B cell (primary cell): Measurements from ENCODE around the gene ADGRB2. TPM values are rescaled to one million over a fixed set of nuclear protein-coding genes. Genes with fewer than 3 reads are reported as not detected.

Source experiments
- ATAC-seq: fragments of 200-7000 bp; cut with Tn5 transposase; one replicate; pipeline ENCODE4 v1.10.0; 2021; ENCODE audit warnings: low read depth, mild to moderate bottlenecking, moderate number of reproducible peaks, moderate library complexity
- CTCF ChIA-PET: fragments of 350-600 bp; sonication (Branson Sonifier 250); formaldehyde crosslinking; loops from one replicate; lab custom pipeline; 2021; ENCODE audit warnings: antibody characterized with exemption, inconsistent platforms; lab: Charles Lee
- POLR2A ChIA-PET: fragments of 350-600 bp; sonication (Branson Sonifier 250); formaldehyde crosslinking; loops from one replicate; lab custom pipeline; 2021; ENCODE audit warnings: antibody characterized with exemption; lab: Charles Lee
- DNase-seq: peaks from one replicate; pipeline ENCODE4 v3.0.0; 2013
- H2AFZ ChIP-seq: 2 replicates; pipeline ENCODE4 v1.6.1; 2012; ENCODE audit warnings: mild to moderate bottlenecking, low read depth, low read length; ENCODE audit not compliant: insufficient read depth, poor library complexity, severe bottlenecking
- H3K27ac ChIP-seq, 2 donors: 1 replicate in 1 of 2; 2 replicates in 1 of 2; pipeline ENCODE4 v1.5.1; 2012 to 2013; ENCODE audit warnings: low read length in 2 of 2, mild to moderate bottlenecking in 2 of 2, moderate library complexity in 1 of 2
- H3K27me3 ChIP-seq, 4 experiments: fragments of 200-600 bp in 1 of 4; sonication (generic) in 1 of 4; replicated peaks in 1 of 4; 1 replicate in 2 of 4; 2 replicates in 2 of 4; pipeline versions ENCODE4 v1.6.1 to v1.7.0; 2013 to 2016; ENCODE audit warnings: low read length in 3 of 4, mild to moderate bottlenecking in 2 of 4, mixed read lengths in 1 of 4, moderate library complexity in 1 of 4; ENCODE audit not compliant: insufficient read depth in 4 of 4, control insufficient read depth in 3 of 4; ENCODE audit errors: control extremely low read depth in 1 of 4
- H3K36me3 ChIP-seq, 2 experiments: replicated peaks in 1 of 2; 1 replicate in 1 of 2; 2 replicates in 1 of 2; pipeline versions ENCODE4 v1.6.1 to v1.7.1; 2013; ENCODE audit warnings: low read length in 1 of 2; ENCODE audit not compliant: insufficient read depth in 2 of 2, control insufficient read depth in 1 of 2; ENCODE audit errors: control extremely low read depth in 1 of 2, extremely low read depth in 1 of 2
- H3K4me1 ChIP-seq, 2 donors: fragments of 200-600 bp in 1 of 2; sonication (generic) in 1 of 2; 1 replicate in 1 of 2; 2 replicates in 1 of 2; pipeline versions ENCODE4 v1.5.1 to v1.6.1; 2013 to 2017; ENCODE audit warnings: low read length in 2 of 2; ENCODE audit not compliant: control insufficient read depth in 2 of 2, insufficient read depth in 2 of 2
- H3K4me2 ChIP-seq: replicated peaks from 2 replicates; pipeline ENCODE3; 2012; ENCODE audit warnings: mild to moderate bottlenecking, low read depth, low read length; ENCODE audit not compliant: poor library complexity, severe bottlenecking
- H3K4me3 ChIP-seq, 5 experiments: fragments of 200-600 bp in 1 of 5; sonication (generic) in 1 of 5; 1 replicate in 3 of 5; 2 replicates in 2 of 5; pipeline versions ENCODE4 v1.5.1 to v1.7.0; 2011 to 2016; ENCODE audit warnings: low read length in 4 of 5, mild to moderate bottlenecking in 4 of 5, low read depth in 2 of 5, control low read depth in 1 of 5, moderate library complexity in 1 of 5; ENCODE audit not compliant: insufficient read depth in 1 of 5; ENCODE audit errors: control extremely low read depth in 1 of 5, extremely low read depth in 1 of 5
- H3K79me2 ChIP-seq: fragments of 200-600 bp; sonication (generic); one replicate; pipeline ENCODE4 v1.6.0; 2016; ENCODE audit warnings: low read length; ENCODE audit not compliant: control insufficient read depth, insufficient read depth
- H3K9ac ChIP-seq: fragments of 200-600 bp; sonication (generic); 2 replicates; pipeline ENCODE4 v1.6.1; 2017; ENCODE audit warnings: mild to moderate bottlenecking, low read length, moderate library complexity
- H3K9me3 ChIP-seq, 3 donors: one replicate each; pipeline versions ENCODE4 v1.6.1 to v1.7.1; 2013; ENCODE audit warnings: low read length in 2 of 3; ENCODE audit not compliant: control insufficient read depth in 2 of 3, insufficient read depth in 1 of 3; ENCODE audit errors: control extremely low read depth in 1 of 3
- H4K20me1 ChIP-seq: 2 replicates; pipeline ENCODE4 v1.6.0; 2012; ENCODE audit warnings: mild to moderate bottlenecking, low read length; ENCODE audit not compliant: insufficient read depth, control insufficient read depth, poor library complexity, severe bottlenecking
- H3K27ac Mint-ChIP-seq: one replicate; pipeline ENCODE4 v1.8.0; 2021; ENCODE audit warnings: mixed read lengths
- H3K27me3 Mint-ChIP-seq: one replicate; pipeline ENCODE4 v1.8.0; 2021; ENCODE audit warnings: mixed read lengths
- H3K4me1 Mint-ChIP-seq: one replicate; pipeline ENCODE4 v1.8.0; 2021; ENCODE audit warnings: mixed read lengths
- H3K4me3 Mint-ChIP-seq: one replicate; pipeline ENCODE4 v1.8.0; 2021; ENCODE audit warnings: mixed read lengths
- H3K9me3 Mint-ChIP-seq: one replicate; pipeline ENCODE4 v1.8.0; 2022; ENCODE audit warnings: mixed read lengths; ENCODE audit not compliant: insufficient read depth
- CTCF ChIP-seq: fragments of 200-600 bp; IDR thresholded peaks from one replicate; pipeline ENCODE4 v1.8.0; 2022; ENCODE audit warnings: antibody characterized with exemption, mild to moderate bottlenecking
- EZH2 ChIP-seq: IDR thresholded peaks from 2 replicates; pipeline ENCODE4 v1.6.1; 2012; ENCODE audit warnings: borderline replicate concordance, low read depth, mild to moderate bottlenecking, moderate library complexity, low read length; ENCODE audit not compliant: insufficient read depth, poor library complexity, severe bottlenecking
- WGBS: methylation state at CpG from one replicate; pipeline ENCODE4 v1.1.5; 2013; ENCODE audit warnings: missing lambda C conversion rate; ENCODE audit not compliant: insufficient coverage; 5-methylcytosine and 5-hydroxymethylcytosine counted together
- intact Hi-C: fragments of 100-400 bp; cut with micrococcal nuclease; formaldehyde crosslinking; loops from one replicate; pipeline ENCODE4 v1.10.0; 2022
- polyA plus RNA-seq: library from polyadenylated mRNA; depleted of rRNA; stranded (reverse); fragments of >200 nt; gene quantifications from 2 replicates; pipeline ENCODE4 v1.2.3, GENCODE V29; 2012
- total RNA-seq, 2 donors: library from RNA; stranded (reverse); fragments of 120-200 nt in 1 of 2; gene quantifications; 1 replicate in 1 of 2; 2 replicates in 1 of 2; pipeline versions ENCODE4 v1.2.3 to v1.2.4, GENCODE V29; 2013 to 2022

ADGRB2 gene
- total and polyA plus RNA-seq, 2 donors (not counting 1 experiment from before 2014, with no cell fraction given), result 1.9 to 2.7 TPM

GRCh38 chr1:31798433-31799195 lies 34.5 kb upstream of the ADGRB2 start:
- Histone ChIP-seq H3K9me3 (no peaks in the 10 kb centered on the region), H3K4me2 (no peak overlapping the region), H3K27me3 (peaks cover 0 to 13% (median 3%) of the 10 kb centered on the region in 4 experiments), H3K27ac (no peak overlapping the region), H3K79me2 (no peaks in the 10 kb centered on the region), H4K20me1 (no peaks in the 10 kb centered on the region), H3K4me3 (no peak overlapping the region), H3K4me1 (peaks cover 9% of the 10 kb centered on the region in 2 donors), H3K9ac (no peak overlapping the region), H2AFZ (no peak overlapping the region), H3K36me3 (no peaks in the 10 kb centered on the region)
- intact Hi-C loops, result no loop called here
- H3K27me3 Mint-ChIP-seq, result peaks cover 23% of the 10 kb centered on the region
- H3K4me1 Mint-ChIP-seq, result peaks cover 14% of the 10 kb centered on the region
- ATAC-seq (no peak), DNase-seq (no peak)
- 88% methylated on average over 12 of the region's 17 CpGs for WGBS
- no peak overlapping the region for H3K4me3 Mint-ChIP-seq
- CTCF ChIA-PET, result interaction anchor here (0.6 to 1.9 kb wide), 3 partner anchors 9 to 191 kb away, joined by 4 to 6 read pairs (median 5); no protein-coding TSS in a partner anchor
- no peaks in the 10 kb centered on the region for H3K9me3 Mint-ChIP-seq
- no peak overlapping the region for H3K27ac Mint-ChIP-seq
- POLR2A ChIA-PET, result interaction anchor here (1.1 kb wide), 1 partner anchor 10 kb away, joined by 3 read pairs; no protein-coding TSS in a partner anchor
- no peak for TF ChIP-seq CTCF
- TF ChIP-seq EZH2, result no peak

- Histone ChIP-seq H3K4me3 (no peak overlapping the region), H3K79me2 (no peaks in the 10 kb centered on the region), H3K27me3 (peaks cover 0 to 13% (median 3%) of the 10 kb centered on the region in 4 experiments), H3K27ac (no peak overlapping the region), H3K4me2 (no peak overlapping the region), H3K4me1 (peaks cover 9% of the 10 kb centered on the region in 2 donors), H2AFZ (no peak overlapping the region), H4K20me1 (no peaks in the 10 kb centered on the region), H3K36me3 (no peaks in the 10 kb centered on the region), H3K9ac (no peak overlapping the region), H3K9me3 (no peaks in the 10 kb centered on the region)
- Mint-ChIP-seq H3K4me3 (no peak overlapping the region), H3K27me3 (peaks cover 24% of the 10 kb centered on the region), H3K9me3 (no peaks in the 10 kb centered on the region), H3K4me1 (peaks cover 14% of the 10 kb centered on the region), H3K27ac (no peak overlapping the region)
- DNase-seq (no peak), ATAC-seq (no peak)
- POLR2A ChIA-PET, result interaction anchor here (1.1 kb wide), 1 partner anchor 9 kb away, joined by 3 read pairs; no protein-coding TSS in a partner anchor
- WGBS, result 97% methylated on average over 3 of the region's 8 CpGs
- intact Hi-C loops, result no loop called here
- TF ChIP-seq EZH2 (no peak), CTCF (no peak)
- CTCF ChIA-PET, result interaction anchor here (0.6 to 1.3 kb wide), 3 partner anchors 9 to 249 kb away, joined by 3 to 6 read pairs (median 4); no protein-coding TSS in a partner anchor
Measured at GRCh38 chr1:31798086-31798432, 33.9 kb upstream of the ADGRB2 start.
